HG03354 (cell line): Measurements from ENCODE around the gene AQP7.
A peak's percentile ranks its signal among the peaks of the same experiment; 100 is the strongest.
"Not testable (repeated sequence)": the region's sequence is repeated elsewhere in the genome, so short reads cannot be mapped to it uniquely, and the experiment has no call there.

Experiments
- ATAC-seq: cut with Tn5 transposase; IDR thresholded peaks from one replicate; pipeline ENCODE4 v1.9.1; 2021; ENCODE audit warnings: mild to moderate bottlenecking; ENCODE audit not compliant: unreplicated experiment, poor library complexity, severe bottlenecking

AQP7 gene

GRCh38 chr9:33402371-33402770 is at the start of gene AQP7:
AQP7 (minus strand) TSS chr9:33402568; CDS start chr9:33401262, 1,306 bp downstream.
- ATAC-seq = not testable (repeated sequence)

DNA sequence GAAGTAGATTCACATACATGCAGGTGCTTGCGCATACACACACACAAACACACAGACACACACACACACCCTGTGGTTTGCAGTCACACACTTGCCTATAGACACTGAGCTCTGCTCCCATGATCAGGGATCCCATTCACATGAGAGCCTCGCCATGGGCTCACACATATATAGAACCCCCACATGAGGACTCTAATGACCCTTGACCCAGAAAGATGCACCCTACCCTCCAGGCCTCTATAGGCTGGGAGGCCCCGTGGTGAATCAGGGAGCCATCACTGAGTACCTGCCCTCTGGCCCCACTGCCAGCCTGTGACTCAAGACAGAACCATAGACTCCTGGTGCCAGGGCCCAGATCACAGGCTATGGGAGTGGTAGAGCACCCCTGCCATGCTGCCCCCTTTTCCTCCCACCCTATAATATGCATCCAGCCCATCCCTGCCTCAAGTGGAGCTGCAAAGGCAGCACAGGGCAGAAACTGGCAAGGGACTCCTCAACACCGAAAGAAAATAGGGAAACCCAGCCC is 48.3 kb upstream of the AQP7 start:
- ATAC-seq = no peak

- ATAC-seq = no peak
Observed at GRCh38 chr9:33449715-33450114, 47.3 kb upstream of the AQP7 start.

- ATAC-seq = peak; percentile 1
Observed at GRCh38 chr9:33447799-33448553, 45.6 kb upstream of the AQP7 start.

GRCh38 chr9:33446946-33447798 is 44.8 kb upstream of the AQP7 start, which contains the start of gene AQP3:
AQP3 (minus strand) TSS chr9:33447593; CDS start chr9:33447530, 63 bp downstream.
- ATAC-seq = peak; percentile 34

GRCh38 chr9:33446240-33446945 is 44.0 kb upstream of the AQP7 start:
- peak; percentile 89 for ATAC-seq

DNA sequence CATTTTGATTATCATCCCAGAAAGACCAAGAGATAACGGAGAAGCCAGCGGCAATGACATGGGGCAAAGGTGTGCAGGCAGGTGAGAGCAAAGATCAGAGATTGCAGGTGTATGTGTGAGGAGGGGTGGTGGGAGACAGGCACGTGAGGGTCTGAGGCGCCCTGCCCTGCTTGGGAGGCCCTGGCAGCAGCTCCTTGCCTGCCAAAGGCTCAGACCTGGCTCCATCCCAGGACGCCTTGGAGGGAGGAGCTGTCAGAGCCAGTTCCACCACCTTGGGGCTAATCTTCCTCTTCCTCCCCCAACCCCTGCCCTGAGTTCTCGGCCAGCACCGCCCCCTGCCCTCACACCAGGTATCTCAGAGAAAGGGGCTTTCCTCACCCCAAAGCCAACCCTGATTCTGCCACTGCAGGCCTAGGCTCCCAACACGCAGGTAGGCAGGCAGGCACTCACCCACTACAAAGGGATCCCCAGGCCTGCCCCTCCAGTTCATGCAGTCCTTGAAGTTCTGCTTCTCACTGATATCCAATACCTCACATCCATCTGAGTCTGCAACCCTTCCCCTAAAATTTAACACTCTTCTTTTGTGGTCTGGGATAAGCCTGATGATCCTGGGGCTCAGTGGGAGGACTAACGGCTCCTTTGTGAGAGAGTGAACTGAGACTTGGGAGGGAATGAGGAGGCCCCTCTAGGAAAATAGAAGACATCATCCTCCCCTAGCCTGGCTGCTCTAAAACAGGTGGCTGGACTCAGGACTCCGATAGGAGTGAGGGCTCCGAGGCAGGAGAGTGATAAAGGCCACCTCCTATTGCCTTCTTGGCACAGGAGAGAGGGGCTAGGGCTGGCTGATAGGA is 43.2 kb upstream of the AQP7 start:
- ATAC-seq = no peak

- ATAC-seq = no peak
Observed at GRCh38 chr9:33443464-33444154, 41.2 kb upstream of the AQP7 start.

GRCh38 chr9:33443047-33443446 is 40.7 kb upstream of the AQP7 start:
- ATAC-seq = no peak

- no peak for ATAC-seq
Observed at GRCh38 chr9:33442125-33442524, 39.8 kb upstream of the AQP7 start.

GRCh38 chr9:33440609-33441008 is 38.2 kb upstream of the AQP7 start:
- ATAC-seq = no peak

DNA sequence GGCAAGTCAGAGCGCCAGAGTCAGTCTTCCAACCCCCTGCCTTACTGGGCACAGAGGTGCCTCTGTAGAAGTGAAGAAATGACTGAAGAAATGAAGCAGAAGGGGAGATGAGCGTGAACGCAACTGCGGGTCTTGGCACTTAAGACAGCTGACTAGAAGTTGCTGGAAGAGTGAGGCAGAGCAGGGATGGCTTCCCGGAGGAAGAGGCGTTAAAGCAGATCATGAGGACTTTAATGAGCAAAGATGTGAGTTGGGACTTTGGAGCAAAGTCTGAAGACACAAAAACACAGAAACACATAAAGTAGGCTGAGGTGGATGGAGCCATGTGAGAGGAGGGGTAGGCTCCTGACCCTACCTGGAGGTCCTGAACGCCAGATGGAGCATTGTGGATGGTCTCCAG is 37.8 kb upstream of the AQP7 start:
- no peak for ATAC-seq

DNA sequence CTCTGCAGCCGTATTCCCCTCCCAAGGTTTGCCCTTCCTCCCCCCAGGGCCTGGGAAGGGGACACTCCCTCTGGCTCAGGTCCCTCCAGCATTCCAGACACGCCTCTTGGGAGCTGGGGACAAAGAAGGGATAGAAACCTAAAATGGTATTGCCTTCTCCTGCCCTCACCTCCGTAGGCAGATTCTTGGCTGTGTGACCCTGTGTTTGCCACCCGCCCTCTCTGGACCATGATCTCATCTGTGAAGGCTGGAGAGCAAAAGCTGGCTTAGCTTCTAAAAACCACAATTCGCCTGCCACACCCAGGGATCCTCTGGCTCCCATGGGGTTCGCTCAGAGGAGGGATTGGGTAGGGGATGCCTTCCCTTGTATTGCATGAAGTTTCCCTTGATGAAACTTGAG is 37.4 kb upstream of the AQP7 start:
- ATAC-seq = no peak

GRCh38 chr9:33438926-33439680 is 36.7 kb upstream of the AQP7 start:
- no peak for ATAC-seq

GRCh38 chr9:33437898-33438297 is 35.5 kb upstream of the AQP7 start:
- no peak for ATAC-seq

DNA sequence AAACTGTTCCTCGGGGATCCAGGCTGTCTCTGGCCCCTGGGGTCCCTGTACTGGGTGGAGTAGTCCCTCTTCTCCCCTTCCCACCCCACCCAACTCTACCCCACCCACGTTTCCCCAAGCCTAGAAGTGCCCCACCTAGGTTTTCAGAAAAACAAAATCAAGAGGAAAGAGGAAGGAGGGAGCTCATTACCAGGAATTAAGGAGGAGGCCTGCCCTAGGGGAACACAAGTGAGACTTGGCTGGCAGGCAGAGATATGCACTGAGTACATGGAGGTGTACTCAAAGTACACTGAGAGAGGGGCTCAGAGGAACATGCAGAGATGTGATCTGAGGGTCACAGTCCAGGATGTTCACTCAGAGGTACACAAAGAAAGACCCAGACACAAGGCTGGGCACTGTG is 34.8 kb upstream of the AQP7 start:
- no peak for ATAC-seq

GRCh38 chr9:33436445-33436844 is 34.1 kb upstream of the AQP7 start:
- ATAC-seq = no peak

GRCh38 chr9:33435821-33436277 is 33.5 kb upstream of the AQP7 start:
- no peak for ATAC-seq
